Astrocyte (in vitro differentiated cells and primary cell): Measurements from ENCODE around the gene CREB5. TPM values are rescaled to one million over a fixed set of nuclear protein-coding genes. Genes with fewer than 3 reads are reported as not detected.

Experiments used
- DNase-seq: peaks from one replicate; pipeline ENCODE4 v3.0.0-alpha.2; 2010; ENCODE audit warnings: low read depth
- FAIRE-seq: peaks from 2 replicates; lab custom pipeline; 2011; peaks lifted over from hg19 to GRCh38; lab: Jason Lieb, UNC
- H2AFZ ChIP-seq: 2 replicates; pipeline ENCODE4 v1.6.0; 2012; ENCODE audit warnings: low read depth, low read length, inconsistent platforms
- H3K27ac ChIP-seq: 2 replicates; pipeline ENCODE4 v1.5.1; 2011; ENCODE audit warnings: low read depth, low read length, inconsistent platforms
- H3K27me3 ChIP-seq: 2 replicates; pipeline ENCODE4 v1.6.0; 2011; ENCODE audit warnings: low read length, inconsistent platforms; ENCODE audit not compliant: insufficient read depth
- H3K36me3 ChIP-seq: 2 replicates; pipeline ENCODE4 v1.5.1; 2011; ENCODE audit warnings: low read length, inconsistent platforms; ENCODE audit not compliant: insufficient read depth
- H3K4me1 ChIP-seq: 2 replicates; pipeline ENCODE4 v1.5.1; 2011; ENCODE audit warnings: low read length, inconsistent platforms; ENCODE audit not compliant: insufficient read depth
- H3K4me2 ChIP-seq: 2 replicates; pipeline ENCODE4 v1.6.0; 2012; ENCODE audit warnings: low read length, inconsistent platforms
- H3K4me3 ChIP-seq: 2 replicates; pipeline ENCODE4 v1.5.1; 2011; ENCODE audit warnings: low read depth, mild to moderate bottlenecking, low read length, inconsistent platforms; ENCODE audit not compliant: insufficient read depth
- H3K79me2 ChIP-seq: 2 replicates; pipeline ENCODE4 v1.6.0; 2012; ENCODE audit warnings: mild to moderate bottlenecking, low read length, inconsistent platforms; ENCODE audit not compliant: insufficient read depth
- H3K9ac ChIP-seq: 2 replicates; pipeline ENCODE4 v1.6.0; 2012; ENCODE audit warnings: mild to moderate bottlenecking, low read length, inconsistent platforms
- H3K9me3 ChIP-seq: 2 replicates; pipeline ENCODE4 v1.5.1; 2012; ENCODE audit warnings: low read depth, mild to moderate bottlenecking, low read length, inconsistent platforms; ENCODE audit not compliant: insufficient read depth
- H4K20me1 ChIP-seq: 2 replicates; pipeline ENCODE4 v1.6.0; 2012; ENCODE audit warnings: low read length, inconsistent platforms; ENCODE audit not compliant: insufficient read depth
- H3K27ac Mint-ChIP-seq: one replicate; pipeline ENCODE4 v1.8.0; 2021; ENCODE audit warnings: mild to moderate bottlenecking, mixed read lengths; ENCODE audit not compliant: unreplicated experiment
- H3K27me3 Mint-ChIP-seq: one replicate; pipeline ENCODE4 v1.8.0; 2021; ENCODE audit warnings: low read depth, mixed read lengths; ENCODE audit not compliant: unreplicated experiment
- H3K36me3 Mint-ChIP-seq: one replicate; pipeline ENCODE4 v1.8.0; 2021; ENCODE audit warnings: low read depth, mixed read lengths; ENCODE audit not compliant: unreplicated experiment
- H3K4me1 Mint-ChIP-seq: one replicate; pipeline ENCODE4 v1.8.0; 2021; ENCODE audit warnings: low read depth, mixed read lengths; ENCODE audit not compliant: unreplicated experiment
- H3K4me3 Mint-ChIP-seq: one replicate; pipeline ENCODE4 v1.8.0; 2021; ENCODE audit warnings: mild to moderate bottlenecking, moderate library complexity, mixed read lengths; ENCODE audit not compliant: unreplicated experiment
- H3K9me3 Mint-ChIP-seq: one replicate; pipeline ENCODE4 v1.8.0; 2021; ENCODE audit warnings: mild to moderate bottlenecking, mixed read lengths; ENCODE audit not compliant: unreplicated experiment
- EZH2 ChIP-seq: IDR thresholded peaks from 2 replicates; pipeline ENCODE4 v1.6.1; 2012; ENCODE audit warnings: mild to moderate bottlenecking, low read length, inconsistent platforms; ENCODE audit not compliant: insufficient read depth
- total RNA-seq: library from RNA; stranded (reverse); gene quantifications from 2 replicates; pipeline ENCODE4 v1.2.1, GENCODE V29; 2021
- TF ChIP-seq, protein P1 (sequence below): IDR thresholded peaks from 2 replicates; pipeline ENCODE4 v1.5.1; 2011; ENCODE audit warnings: low read depth, mild to moderate bottlenecking, inconsistent platforms, low read length, moderate library complexity; ENCODE audit not compliant: insufficient read depth

CREB5 gene
- total RNA-seq, 1 donor from 2014 or later, result 25.4 TPM

DNA sequence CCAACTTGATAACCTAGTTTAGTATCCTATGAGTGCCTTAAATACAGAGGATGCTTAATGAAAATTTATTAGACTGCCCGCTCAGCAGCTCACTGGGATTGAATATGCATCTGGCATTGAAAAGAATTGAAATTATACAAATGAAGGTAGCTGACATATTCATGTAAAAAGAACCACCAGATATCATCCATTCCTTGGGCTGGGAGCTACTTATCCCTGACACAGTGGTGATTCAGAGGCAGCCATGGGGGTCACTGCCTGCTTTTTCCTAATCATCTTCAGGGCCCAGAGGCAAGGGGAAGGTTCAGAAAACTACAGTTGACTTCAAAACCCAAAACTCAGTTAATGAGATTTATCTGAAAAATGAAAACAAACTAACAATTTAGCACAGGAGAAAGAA, 424.9 kb downstream of the CREB5 start:
- Mint-ChIP-seq H3K9me3 (peaks cover 2% of the 10 kb centered on the region), H3K4me3 (no peak overlapping the region), H3K27me3 (peaks cover under 1% of the 10 kb centered on the region), H3K4me1 (peaks cover 12% of the 10 kb centered on the region), H3K27ac (no peak overlapping the region), H3K36me3 (no peaks in the 10 kb centered on the region)
- TF ChIP-seq, protein P1, sequence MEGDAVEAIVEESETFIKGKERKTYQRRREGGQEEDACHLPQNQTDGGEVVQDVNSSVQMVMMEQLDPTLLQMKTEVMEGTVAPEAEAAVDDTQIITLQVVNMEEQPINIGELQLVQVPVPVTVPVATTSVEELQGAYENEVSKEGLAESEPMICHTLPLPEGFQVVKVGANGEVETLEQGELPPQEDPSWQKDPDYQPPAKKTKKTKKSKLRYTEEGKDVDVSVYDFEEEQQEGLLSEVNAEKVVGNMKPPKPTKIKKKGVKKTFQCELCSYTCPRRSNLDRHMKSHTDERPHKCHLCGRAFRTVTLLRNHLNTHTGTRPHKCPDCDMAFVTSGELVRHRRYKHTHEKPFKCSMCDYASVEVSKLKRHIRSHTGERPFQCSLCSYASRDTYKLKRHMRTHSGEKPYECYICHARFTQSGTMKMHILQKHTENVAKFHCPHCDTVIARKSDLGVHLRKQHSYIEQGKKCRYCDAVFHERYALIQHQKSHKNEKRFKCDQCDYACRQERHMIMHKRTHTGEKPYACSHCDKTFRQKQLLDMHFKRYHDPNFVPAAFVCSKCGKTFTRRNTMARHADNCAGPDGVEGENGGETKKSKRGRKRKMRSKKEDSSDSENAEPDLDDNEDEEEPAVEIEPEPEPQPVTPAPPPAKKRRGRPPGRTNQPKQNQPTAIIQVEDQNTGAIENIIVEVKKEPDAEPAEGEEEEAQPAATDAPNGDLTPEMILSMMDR, result no peak
- no peak for TF ChIP-seq EZH2
- Histone ChIP-seq H3K79me2 (no peaks in the 10 kb centered on the region), H3K4me3 (no peak overlapping the region), H4K20me1 (no peaks in the 10 kb centered on the region), H3K9me3 (no peaks in the 10 kb centered on the region), H3K9ac (no peak overlapping the region), H3K27me3 (peaks cover under 1% of the 10 kb centered on the region), H3K27ac (no peak overlapping the region), H3K4me1 (no peaks in the 10 kb centered on the region), H3K36me3 (no peaks in the 10 kb centered on the region), H2AFZ (no peak overlapping the region), H3K4me2 (no peak overlapping the region)
- DNase-seq (no peak), FAIRE-seq (no peak)

DNA sequence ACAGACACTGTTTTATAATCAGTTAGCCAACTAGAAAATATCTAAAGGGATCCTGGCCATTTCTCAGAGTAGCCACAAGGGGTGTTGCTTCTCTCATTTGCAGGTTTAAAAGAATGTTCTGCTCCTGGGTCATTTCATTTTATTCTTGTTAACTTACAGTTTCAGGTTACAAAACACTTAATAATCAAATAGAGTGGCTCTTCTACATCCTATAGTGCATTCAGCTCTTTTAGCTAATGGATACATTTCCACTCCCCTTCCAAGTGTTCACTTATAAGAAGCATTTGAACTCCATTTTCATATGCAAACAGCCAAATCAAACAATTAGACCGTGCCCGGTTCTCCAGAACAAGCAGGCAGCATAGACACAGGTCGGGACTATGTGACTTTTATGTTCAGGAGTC, 428.3 kb downstream of the CREB5 start:
- no peak overlapping the region for H2AFZ ChIP-seq
- no peaks in the 10 kb centered on the region for H3K4me1 ChIP-seq
- Mint-ChIP-seq H3K27ac (no peak overlapping the region), H3K27me3 (peaks cover 14% of the 10 kb centered on the region), H3K4me3 (no peak overlapping the region), H3K9me3 (peaks cover 2% of the 10 kb centered on the region), H3K4me1 (peaks cover 10% of the 10 kb centered on the region), H3K36me3 (no peaks in the 10 kb centered on the region)
- no peak overlapping the region for H3K4me2 ChIP-seq
- H3K9ac ChIP-seq, result no peak overlapping the region
- no peak overlapping the region for H3K27ac ChIP-seq
- FAIRE-seq, result no peak
- H3K36me3 ChIP-seq, result no peaks in the 10 kb centered on the region
- H3K79me2 ChIP-seq, result no peaks in the 10 kb centered on the region
- H4K20me1 ChIP-seq, result no peaks in the 10 kb centered on the region
- no peak for DNase-seq
- H3K27me3 ChIP-seq, result peaks cover 7% of the 10 kb centered on the region
- no peaks in the 10 kb centered on the region for H3K9me3 ChIP-seq
- no peak overlapping the region for H3K4me3 ChIP-seq
- no peak for TF ChIP-seq EZH2
- TF ChIP-seq, protein P1, result peak; percentile 63

DNA sequence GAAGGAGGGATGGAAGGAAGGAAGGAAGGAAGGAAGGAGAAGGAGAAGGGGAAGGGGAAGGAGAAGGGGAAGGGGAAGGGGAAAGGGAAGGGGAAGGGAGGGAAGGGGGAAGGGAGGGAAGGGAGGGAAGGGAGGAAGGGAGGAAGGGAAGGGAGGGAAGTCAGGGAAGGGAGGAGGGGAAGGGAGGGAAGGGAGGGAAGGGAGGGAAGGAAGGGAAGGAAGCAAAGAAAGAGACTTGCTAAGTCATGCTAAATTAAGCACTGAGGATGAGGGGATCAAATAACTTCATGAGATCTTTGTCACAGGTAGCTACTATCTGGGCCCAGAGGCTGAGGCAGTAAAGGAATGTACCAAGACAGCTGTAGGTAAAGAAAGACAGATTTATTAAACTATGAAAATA, 429.4 kb downstream of the CREB5 start:
- H4K20me1 ChIP-seq, result no peaks in the 10 kb centered on the region
- peaks cover 4% of the 10 kb centered on the region for H3K4me1 Mint-ChIP-seq
- DNase-seq, result no peak
- no peak overlapping the region for H3K4me3 Mint-ChIP-seq
- no peaks in the 10 kb centered on the region for H3K79me2 ChIP-seq
- H3K27ac ChIP-seq, result no peak overlapping the region
- H2AFZ ChIP-seq, result no peak overlapping the region
- peaks cover 14% of the 10 kb centered on the region for H3K27me3 Mint-ChIP-seq
- no peaks in the 10 kb centered on the region for H3K36me3 ChIP-seq
- no peak overlapping the region for H3K4me2 ChIP-seq
- H3K4me3 ChIP-seq, result no peak overlapping the region
- TF ChIP-seq, protein P1, result no peak
- TF ChIP-seq EZH2, result no peak
- peaks cover 7% of the 10 kb centered on the region for H3K27me3 ChIP-seq
- no peak overlapping the region for H3K9ac ChIP-seq
- no peaks in the 10 kb centered on the region for H3K4me1 ChIP-seq
- no peaks in the 10 kb centered on the region for H3K36me3 Mint-ChIP-seq
- H3K9me3 Mint-ChIP-seq, result peaks cover 2% of the 10 kb centered on the region
- no peaks in the 10 kb centered on the region for H3K9me3 ChIP-seq
- H3K27ac Mint-ChIP-seq, result no peak overlapping the region
- no peak for FAIRE-seq
